Skin of body (tissue), 2 donors: Measurements from ENCODE around the gene CDKAL1. TPM values are rescaled to one million over a fixed set of nuclear protein-coding genes. Genes with fewer than 3 reads are reported as not detected.
"Not testable (repeated sequence)": the region's sequence is repeated elsewhere in the genome, so short reads cannot be mapped to it uniquely, and the experiment has no call there.

Experiments used
- DNase-seq: peaks from one replicate; lab custom pipeline; 2025; lab: John Stamatoyannopoulos, UW
- total RNA-seq: library from RNA; depleted of rRNA; stranded (reverse); fragments of >200 nt; gene quantifications from one replicate; pipeline ENCODE4 v1.2.3, GENCODE V29; 2014

CDKAL1 gene
- total RNA-seq, 1 donor from 2014 or later = 38.4 TPM

GRCh38 chr6:21230536-21230935 is 696.3 kb downstream of the CDKAL1 start:
- no peak for DNase-seq

GRCh38 chr6:21235162-21235561 is 700.9 kb downstream of the CDKAL1 start:
- no peak for DNase-seq

- DNase-seq = no peak
Observed at GRCh38 chr6:21238208-21238607, 704.0 kb downstream of the CDKAL1 start.

- no peak for DNase-seq
Observed at GRCh38 chr6:21240709-21241108, 706.5 kb downstream of the CDKAL1 start.

- no peak for DNase-seq
Observed at GRCh38 chr6:21241231-21242130, 707.2 kb downstream of the CDKAL1 start.

GRCh38 chr6:21244897-21245470 is 710.7 kb downstream of the CDKAL1 start:
- no peak for DNase-seq

- DNase-seq = no peak
Observed at GRCh38 chr6:21245488-21245887, 711.2 kb downstream of the CDKAL1 start.

- no peak for DNase-seq
Observed at GRCh38 chr6:21246075-21246474, 711.8 kb downstream of the CDKAL1 start.

GRCh38 chr6:21254460-21254859 is 720.2 kb downstream of the CDKAL1 start:
- DNase-seq = not testable (repeated sequence)

- no peak for DNase-seq
Observed at GRCh38 chr6:21256197-21256596, 721.9 kb downstream of the CDKAL1 start.

GRCh38 chr6:21257125-21257524 is 722.9 kb downstream of the CDKAL1 start:
- DNase-seq = no peak

GRCh38 chr6:21258665-21259064 is 724.4 kb downstream of the CDKAL1 start:
- DNase-seq = no peak

- no peak for DNase-seq
Observed at GRCh38 chr6:21259660-21260059, 725.4 kb downstream of the CDKAL1 start.

GRCh38 chr6:21262504-21262903 is 728.2 kb downstream of the CDKAL1 start:
- no peak for DNase-seq

- no peak for DNase-seq
Observed at GRCh38 chr6:21263531-21264287, 729.5 kb downstream of the CDKAL1 start.

GRCh38 chr6:21264288-21265033 is 730.2 kb downstream of the CDKAL1 start:
- no peak for DNase-seq

- DNase-seq = no peak
Observed at GRCh38 chr6:21265034-21265729, 730.9 kb downstream of the CDKAL1 start.

GRCh38 chr6:21265730-21266044 is 731.4 kb downstream of the CDKAL1 start:
- no peak for DNase-seq

- DNase-seq = no peak
Observed at GRCh38 chr6:21270636-21271201, 736.5 kb downstream of the CDKAL1 start.

- DNase-seq = no peak
Observed at GRCh38 chr6:21271428-21272155, 737.3 kb downstream of the CDKAL1 start.
